K562 (cell line): ENCODE results near the gene KYAT1. TPM values are rescaled to one million over a fixed set of nuclear protein-coding genes. Genes with fewer than 3 reads are reported as not detected.

ENCODE experiments used
- ARHGAP35 ChIP-seq: fragments of 450-650 bp; IDR thresholded peaks from 2 replicates; pipeline ENCODE4 v1.6.1; 2018; ENCODE audit not compliant: partially characterized antibody
- CBFA2T2 ChIP-seq: fragments of 450-650 bp; conservative IDR thresholded peaks from 2 replicates; pipeline ENCODE4 v1.6.1; 2017; ENCODE audit warnings: mild to moderate bottlenecking
- CCNT2 ChIP-seq: IDR thresholded peaks from 2 replicates; pipeline ENCODE4 v1.6.1; 2011; ENCODE audit warnings: borderline replicate concordance, low read depth, mild to moderate bottlenecking, moderate library complexity, mixed read lengths, low read length; ENCODE audit not compliant: insufficient read length; ENCODE audit errors: extremely low read depth
- DACH1 ChIP-seq: fragments of 450-650 bp; IDR thresholded peaks from 2 replicates; pipeline ENCODE4 v1.6.1; 2018; ENCODE audit not compliant: partially characterized antibody
- GATAD2A ChIP-seq: fragments of 450-650 bp; IDR thresholded peaks from 2 replicates; pipeline ENCODE4 v1.6.1; 2017
- HDAC1 ChIP-seq, 2 experiments: fragments of 450-650 bp; IDR thresholded peaks; 2 replicates each; pipeline ENCODE4 v1.6.1; 2016 to 2017; ENCODE audit warnings: inconsistent platforms in 1 of 2, mild to moderate bottlenecking in 1 of 2, moderate library complexity in 1 of 2
- KAT8 ChIP-seq: fragments of 450-650 bp; IDR thresholded peaks from 2 replicates; pipeline ENCODE4 v1.6.1; 2016; ENCODE audit warnings: low read depth, mild to moderate bottlenecking
- MCM5 ChIP-seq: fragments of 450-650 bp; IDR thresholded peaks from 2 replicates; pipeline ENCODE4 v1.6.1; 2016; ENCODE audit warnings: low read depth
- NFRKB ChIP-seq: fragments of 450-650 bp; IDR thresholded peaks from 2 replicates; pipeline ENCODE4 v1.6.1; 2016; ENCODE audit warnings: low read depth
- NR4A1 ChIP-seq, 2 experiments: fragments of 250-450 bp in 1 of 2; fragments of 450-650 bp in 1 of 2; sonication (Bioruptor Pico) in 1 of 2; IDR thresholded peaks; 2 replicates each; pipeline versions ENCODE4 v1.4.0 to v1.6.1; 2016 to 2020; ENCODE audit warnings: mild to moderate bottlenecking in 2 of 2, missing compliant biosample characterization in 1 of 2, missing genetic modification characterization in 1 of 2, moderate library complexity in 1 of 2
- POLR2A ChIP-seq: fragments of 450-650 bp; conservative IDR thresholded peaks from 2 replicates; pipeline ENCODE4 v1.6.1; 2016
- POLR2H ChIP-seq: IDR thresholded peaks from 2 replicates; pipeline ENCODE4 v1.6.1; 2016; ENCODE audit warnings: missing genetic modification characterization, low read depth, mild to moderate bottlenecking, control low read depth, missing compliant biosample characterization, moderate library complexity
- SNIP1 ChIP-seq: fragments of 450-650 bp; IDR thresholded peaks from 2 replicates; pipeline ENCODE4 v1.7.1; 2017; ENCODE audit warnings: low read depth, mild to moderate bottlenecking
- ZNF12 ChIP-seq: sonication (generic); formaldehyde crosslinking; IDR thresholded peaks from 2 replicates; pipeline ENCODE4 v1.4.0; 2020; ENCODE audit warnings: mild to moderate bottlenecking, missing genetic modification reagents
- ZNF140 ChIP-seq: fragments of 250-450 bp; sonication (Bioruptor Pico); IDR thresholded peaks from 2 replicates; pipeline ENCODE4 v1.8.0; 2021; ENCODE audit warnings: moderate library complexity, mild to moderate bottlenecking, inconsistent platforms
- ZNF347 ChIP-seq: fragments of 450-650 bp; formaldehyde crosslinking; IDR thresholded peaks from 2 replicates; pipeline ENCODE4 v1.4.0; 2020; ENCODE audit warnings: low read depth, mild to moderate bottlenecking, moderate library complexity
- ZNF586 ChIP-seq: fragments of 450-650 bp; formaldehyde crosslinking; conservative IDR thresholded peaks from 2 replicates; pipeline ENCODE4 v1.4.0; 2020; ENCODE audit warnings: mild to moderate bottlenecking, moderate library complexity
- ZNF717 ChIP-seq: fragments of 250-450 bp; sonication (Bioruptor Pico); IDR thresholded peaks from 2 replicates; pipeline ENCODE4 v1.5.0; 2021
- polyA plus RNA-seq, 8 experiments: library from polyadenylated mRNA; depleted of rRNA in 4 of 8; stranded (reverse) in 5 of 8; unstranded in 3 of 8; fragments of >200 nt; fragmentation: Nextera tagmentation in 2 of 8; fragmentation: Illumina TruSeq in 1 of 8; extraction: Ambion mirVana in 2 of 8; extraction: Trizol in 1 of 8; gene quantifications; 2 replicates each; pipeline versions ENCODE4 v1.2.1 to v1.2.3, GENCODE V29; 2011 to 2014; ENCODE audit warnings: inconsistent platforms in 1 of 8, missing spikeins in 1 of 8
- total RNA-seq, 7 experiments: library from RNA; depleted of rRNA in 6 of 7; stranded (reverse); fragments of >200 nt in 6 of 7; fragmentation: Illumina TruSeq in 2 of 7; extraction: Trizol in 2 of 7; gene quantifications; 2 replicates each; pipeline versions ENCODE4 v1.2.1 to v1.2.3, GENCODE V29; 2011 to 2021; ENCODE audit warnings: low replicate concordance in 1 of 7
- TF ChIP-seq, protein P1 (sequence below): IDR thresholded peaks from 2 replicates; pipeline ENCODE4 v1.6.1; 2014; ENCODE audit warnings: antibody characterized with exemption
- TF ChIP-seq, protein P2 (sequence below): fragments of 250-450 bp; sonication (Bioruptor Pico); IDR thresholded peaks from 2 replicates; pipeline ENCODE4 v1.9.0; 2021; ENCODE audit warnings: mild to moderate bottlenecking, inconsistent platforms
- TF ChIP-seq, protein P3 (sequence below): sonication (generic); formaldehyde crosslinking; IDR thresholded peaks from 2 replicates; pipeline ENCODE4 v1.8.0; 2022; ENCODE audit warnings: missing genetic modification reagents, mild to moderate bottlenecking, borderline replicate concordance
- TF ChIP-seq, protein P4 (sequence below): fragments of 200-400 bp; formaldehyde crosslinking; IDR thresholded peaks from 2 replicates; pipeline ENCODE4 v1.6.1; 2017; ENCODE audit warnings: mild to moderate bottlenecking, low read depth, low read length, moderate library complexity

The KYAT1 gene
- total and polyA plus RNA-seq, 9 of the 15 experiments (the other 6 are each of a cell fraction or from before 2014, with no cell fraction given) = 6.4 to 16.8 (median 11.1) TPM

DNA sequence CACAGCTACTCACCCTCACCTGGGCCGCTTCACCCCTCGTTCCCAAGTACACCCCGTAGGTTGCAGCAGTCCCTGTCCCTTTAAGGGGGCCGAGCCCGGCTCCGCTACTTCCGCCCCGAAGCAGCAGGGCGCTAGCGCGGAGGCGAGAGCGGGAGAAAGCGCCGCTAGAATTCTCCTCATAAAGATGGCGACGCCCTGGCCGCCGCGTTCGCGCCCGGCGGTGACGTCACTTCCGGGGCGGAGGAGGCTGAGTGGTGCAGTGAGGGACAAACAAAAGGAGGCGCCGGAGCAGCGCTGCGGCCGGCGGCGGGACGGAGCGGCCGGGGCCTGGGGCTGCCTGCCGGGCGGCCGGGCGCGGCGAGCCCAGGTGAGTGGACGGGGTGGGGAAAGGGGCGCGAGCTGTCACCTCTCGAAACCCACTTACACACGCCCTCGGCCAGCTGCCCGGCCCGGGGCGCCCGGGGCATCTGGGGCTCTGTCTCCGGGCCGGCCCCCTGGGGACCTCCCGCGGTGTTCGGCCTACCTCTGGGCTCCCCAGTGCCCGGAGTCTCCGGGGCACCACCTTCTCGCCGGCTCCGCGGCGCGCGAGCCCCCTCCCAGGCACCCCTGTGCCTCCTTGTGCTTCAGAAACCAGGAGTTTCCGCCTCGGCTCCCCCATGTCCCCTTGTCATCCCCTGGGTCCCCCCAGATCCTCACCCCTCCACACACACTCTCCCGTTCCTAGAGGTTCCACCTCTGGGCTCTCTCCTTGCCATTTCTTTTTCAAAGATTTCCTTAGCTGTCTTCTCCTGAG lies at the start of gene KYAT1, which contains the start of gene LRRC8A (continued):
- TF ChIP-seq, protein P1, sequence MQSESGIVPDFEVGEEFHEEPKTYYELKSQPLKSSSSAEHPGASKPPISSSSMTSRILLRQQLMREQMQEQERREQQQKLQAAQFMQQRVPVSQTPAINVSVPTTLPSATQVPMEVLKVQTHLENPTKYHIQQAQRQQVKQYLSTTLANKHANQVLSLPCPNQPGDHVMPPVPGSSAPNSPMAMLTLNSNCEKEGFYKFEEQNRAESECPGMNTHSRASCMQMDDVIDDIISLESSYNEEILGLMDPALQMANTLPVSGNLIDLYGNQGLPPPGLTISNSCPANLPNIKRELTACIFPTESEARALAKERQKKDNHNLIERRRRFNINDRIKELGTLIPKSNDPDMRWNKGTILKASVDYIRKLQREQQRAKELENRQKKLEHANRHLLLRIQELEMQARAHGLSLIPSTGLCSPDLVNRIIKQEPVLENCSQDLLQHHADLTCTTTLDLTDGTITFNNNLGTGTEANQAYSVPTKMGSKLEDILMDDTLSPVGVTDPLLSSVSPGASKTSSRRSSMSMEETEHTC = no peak
- TF ChIP-seq, protein P2, sequence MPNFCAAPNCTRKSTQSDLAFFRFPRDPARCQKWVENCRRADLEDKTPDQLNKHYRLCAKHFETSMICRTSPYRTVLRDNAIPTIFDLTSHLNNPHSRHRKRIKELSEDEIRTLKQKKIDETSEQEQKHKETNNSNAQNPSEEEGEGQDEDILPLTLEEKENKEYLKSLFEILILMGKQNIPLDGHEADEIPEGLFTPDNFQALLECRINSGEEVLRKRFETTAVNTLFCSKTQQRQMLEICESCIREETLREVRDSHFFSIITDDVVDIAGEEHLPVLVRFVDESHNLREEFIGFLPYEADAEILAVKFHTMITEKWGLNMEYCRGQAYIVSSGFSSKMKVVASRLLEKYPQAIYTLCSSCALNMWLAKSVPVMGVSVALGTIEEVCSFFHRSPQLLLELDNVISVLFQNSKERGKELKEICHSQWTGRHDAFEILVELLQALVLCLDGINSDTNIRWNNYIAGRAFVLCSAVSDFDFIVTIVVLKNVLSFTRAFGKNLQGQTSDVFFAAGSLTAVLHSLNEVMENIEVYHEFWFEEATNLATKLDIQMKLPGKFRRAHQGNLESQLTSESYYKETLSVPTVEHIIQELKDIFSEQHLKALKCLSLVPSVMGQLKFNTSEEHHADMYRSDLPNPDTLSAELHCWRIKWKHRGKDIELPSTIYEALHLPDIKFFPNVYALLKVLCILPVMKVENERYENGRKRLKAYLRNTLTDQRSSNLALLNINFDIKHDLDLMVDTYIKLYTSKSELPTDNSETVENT = 0 out of 2 replicates have a peak, but pooled peaks have one; percentile 9
- TF ChIP-seq CBFA2T2 (no peak), ARHGAP35 (no peak), SNIP1 (no peak), ZNF347 (CRISPR knock-in tag) (no peak), HDAC1 (IDR thresholded peaks at IDR 0.05) (peak in 1 of 2 experiments; percentile 37; a peak in 2 of 4 replicates), ZNF717 (no peak), DACH1 (no peak), GATAD2A (no peak), NFRKB (no peak), ZNF12 (no peak), KAT8 (no peak), NR4A1 (CRISPR knock-in tag; IDR thresholded peaks at IDR 0.05) (no peak), NR4A1 (tag; IDR thresholded peaks at IDR 0.05) (no peak), CCNT2 (peak; percentile 66), ZNF586 (CRISPR knock-in tag) (no peak), ZNF140 (CRISPR knock-in tag) (no peak), POLR2H (no peak), MCM5 (no peak), POLR2A (peak; percentile 59; the same call in 1 of the 2 replicates)
- TF ChIP-seq, protein P3, sequence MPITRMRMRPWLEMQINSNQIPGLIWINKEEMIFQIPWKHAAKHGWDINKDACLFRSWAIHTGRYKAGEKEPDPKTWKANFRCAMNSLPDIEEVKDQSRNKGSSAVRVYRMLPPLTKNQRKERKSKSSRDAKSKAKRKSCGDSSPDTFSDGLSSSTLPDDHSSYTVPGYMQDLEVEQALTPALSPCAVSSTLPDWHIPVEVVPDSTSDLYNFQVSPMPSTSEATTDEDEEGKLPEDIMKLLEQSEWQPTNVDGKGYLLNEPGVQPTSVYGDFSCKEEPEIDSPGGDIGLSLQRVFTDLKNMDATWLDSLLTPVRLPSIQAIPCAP (CRISPR knock-in tag) = no peak
- TF ChIP-seq, protein P4, sequence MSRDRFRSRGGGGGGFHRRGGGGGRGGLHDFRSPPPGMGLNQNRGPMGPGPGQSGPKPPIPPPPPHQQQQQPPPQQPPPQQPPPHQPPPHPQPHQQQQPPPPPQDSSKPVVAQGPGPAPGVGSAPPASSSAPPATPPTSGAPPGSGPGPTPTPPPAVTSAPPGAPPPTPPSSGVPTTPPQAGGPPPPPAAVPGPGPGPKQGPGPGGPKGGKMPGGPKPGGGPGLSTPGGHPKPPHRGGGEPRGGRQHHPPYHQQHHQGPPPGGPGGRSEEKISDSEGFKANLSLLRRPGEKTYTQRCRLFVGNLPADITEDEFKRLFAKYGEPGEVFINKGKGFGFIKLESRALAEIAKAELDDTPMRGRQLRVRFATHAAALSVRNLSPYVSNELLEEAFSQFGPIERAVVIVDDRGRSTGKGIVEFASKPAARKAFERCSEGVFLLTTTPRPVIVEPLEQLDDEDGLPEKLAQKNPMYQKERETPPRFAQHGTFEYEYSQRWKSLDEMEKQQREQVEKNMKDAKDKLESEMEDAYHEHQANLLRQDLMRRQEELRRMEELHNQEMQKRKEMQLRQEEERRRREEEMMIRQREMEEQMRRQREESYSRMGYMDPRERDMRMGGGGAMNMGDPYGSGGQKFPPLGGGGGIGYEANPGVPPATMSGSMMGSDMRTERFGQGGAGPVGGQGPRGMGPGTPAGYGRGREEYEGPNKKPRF = no peak
